Midbrain (tissue), 1 donor: ENCODE data around the gene INPP1.
A peak's percentile ranks its signal among the peaks of the same experiment; 100 is the strongest.
"Not testable (repeated sequence)": the region's sequence is repeated elsewhere in the genome, so short reads cannot be mapped to it uniquely, and the experiment has no call there.

Experiments
- DNase-seq: peaks from one replicate; lab custom pipeline; 2025; lab: John Stamatoyannopoulos, UW

The INPP1 gene, protein sequence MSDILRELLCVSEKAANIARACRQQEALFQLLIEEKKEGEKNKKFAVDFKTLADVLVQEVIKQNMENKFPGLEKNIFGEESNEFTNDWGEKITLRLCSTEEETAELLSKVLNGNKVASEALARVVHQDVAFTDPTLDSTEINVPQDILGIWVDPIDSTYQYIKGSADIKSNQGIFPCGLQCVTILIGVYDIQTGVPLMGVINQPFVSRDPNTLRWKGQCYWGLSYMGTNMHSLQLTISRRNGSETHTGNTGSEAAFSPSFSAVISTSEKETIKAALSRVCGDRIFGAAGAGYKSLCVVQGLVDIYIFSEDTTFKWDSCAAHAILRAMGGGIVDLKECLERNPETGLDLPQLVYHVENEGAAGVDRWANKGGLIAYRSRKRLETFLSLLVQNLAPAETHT

DNA sequence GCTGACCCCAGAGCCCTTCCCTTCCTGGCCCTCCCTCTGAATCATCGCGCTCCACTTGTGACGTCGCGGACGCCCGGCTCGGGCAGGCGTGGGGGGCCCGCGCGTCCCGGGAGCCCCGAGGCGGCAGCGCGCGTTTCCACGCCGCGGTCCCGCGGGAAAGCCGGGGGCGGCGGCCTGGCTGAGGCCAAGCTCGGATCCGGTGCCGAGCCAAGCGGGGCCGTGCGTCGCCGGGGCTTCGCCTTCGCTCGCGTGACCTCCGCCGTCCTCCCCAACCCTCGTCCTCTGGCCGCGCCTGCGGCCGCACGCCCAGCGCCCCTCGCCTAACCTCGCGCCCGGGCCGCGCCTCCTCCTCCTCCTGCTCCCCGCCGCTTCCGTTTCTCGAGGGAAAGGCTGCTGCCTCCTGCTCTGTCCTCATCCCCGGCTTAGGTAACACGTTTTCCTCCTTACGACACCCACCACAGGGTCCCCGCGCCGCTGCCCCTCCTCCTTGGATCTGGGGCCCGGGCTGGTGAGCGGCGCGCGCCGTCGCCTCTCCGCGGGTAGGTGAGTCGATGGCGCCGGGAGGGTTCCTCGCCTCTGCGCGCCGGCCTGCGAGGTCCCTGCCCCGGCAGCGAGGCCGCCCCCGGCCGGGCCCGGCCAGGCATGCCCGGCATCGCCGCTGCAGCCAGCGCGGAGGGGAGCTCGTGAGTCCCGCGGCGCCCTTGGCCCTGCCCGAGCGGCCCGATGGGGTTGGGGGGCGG, at the start of gene INPP1:
Gene INPP1, plus strand, starts transcription at position 54 of the 740 bp plus-strand sequence. CDS start 16,514 bp downstream, outside the sequence.
- DNase-seq, result peak; percentile 67

DNA sequence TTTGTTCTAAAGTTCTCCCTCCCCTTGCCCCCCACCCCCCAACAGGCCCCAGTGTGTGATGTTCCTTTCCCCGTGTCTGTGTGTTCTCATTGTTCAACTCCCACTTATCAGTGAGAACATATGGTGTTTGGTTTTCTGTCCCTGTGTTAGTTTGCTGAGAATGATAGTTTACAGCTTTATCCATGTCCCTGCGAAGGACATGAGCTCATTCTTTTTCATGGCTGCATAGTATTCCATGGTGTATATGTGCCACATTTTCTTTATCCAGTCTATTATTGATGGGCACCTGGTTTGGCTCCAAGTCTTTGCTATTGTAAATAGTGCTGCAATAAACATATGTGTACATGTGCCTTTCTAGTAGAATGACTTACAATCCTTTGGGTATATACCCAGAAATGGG, 45.5 kb upstream of the INPP1 start:
- not testable (repeated sequence) for DNase-seq

GRCh38 chr2:190301032-190301431, 42.4 kb upstream of the INPP1 start:
- DNase-seq, result no peak

- no peak for DNase-seq
Observed at GRCh38 chr2:190302052-190302451, 41.3 kb upstream of the INPP1 start.

GRCh38 chr2:190303647-190304046, 39.7 kb upstream of the INPP1 start:
- no peak for DNase-seq

DNA sequence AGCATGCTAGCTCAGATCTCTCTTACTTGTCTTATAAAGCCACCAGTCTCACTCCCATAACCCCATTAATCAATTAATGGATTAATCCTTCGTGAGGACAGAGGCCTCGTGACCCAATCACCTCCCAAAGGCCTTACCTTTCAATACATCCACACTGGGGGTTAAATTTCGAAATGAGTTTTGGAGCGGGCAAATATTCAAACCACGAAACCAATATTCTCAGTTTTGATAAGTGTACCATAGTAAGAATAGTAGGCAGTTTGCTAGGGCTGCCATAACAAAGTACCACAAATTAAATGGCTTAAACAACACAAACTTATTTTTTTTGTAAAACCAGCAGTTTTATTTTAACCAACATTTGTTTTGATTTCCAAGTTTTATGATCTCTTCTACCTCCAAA, 39.0 kb upstream of the INPP1 start:
- no peak for DNase-seq

GRCh38 chr2:190308031-190308430, 35.4 kb upstream of the INPP1 start:
- DNase-seq, result no peak

DNA sequence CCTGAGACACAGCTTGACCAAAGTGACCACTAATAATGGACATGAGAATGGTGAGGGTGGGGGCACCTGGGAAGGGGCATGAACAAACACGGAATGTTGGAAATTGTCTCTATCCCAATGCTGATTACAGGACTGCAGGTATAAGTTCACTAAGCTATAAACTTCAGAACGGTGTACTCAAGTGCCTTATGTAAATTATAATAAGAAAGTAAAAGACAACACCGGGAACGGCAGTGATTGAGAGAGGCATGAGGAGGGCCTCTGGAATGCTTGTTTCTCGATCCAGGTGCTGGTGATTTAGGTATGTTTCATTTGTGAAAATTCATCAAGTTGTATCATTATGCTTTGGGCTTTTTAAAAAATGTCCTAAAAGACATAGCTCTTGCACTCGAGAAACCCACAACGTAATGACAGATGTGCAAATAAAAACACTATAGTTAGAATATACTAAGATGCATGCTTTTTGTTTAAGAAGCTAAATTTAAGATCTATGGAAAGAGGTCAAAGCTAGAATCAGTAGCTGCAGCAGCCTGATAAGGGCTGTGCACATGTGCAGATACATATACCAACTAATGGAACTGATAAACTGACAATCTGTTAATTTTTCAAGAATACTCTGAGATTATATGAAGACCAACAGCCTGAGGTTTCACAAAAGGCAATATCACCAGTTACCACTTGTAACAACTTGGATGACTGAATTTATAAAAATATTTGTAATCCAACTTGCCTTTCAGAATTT, 31.3 kb upstream of the INPP1 start:
- no peak for DNase-seq

DNA sequence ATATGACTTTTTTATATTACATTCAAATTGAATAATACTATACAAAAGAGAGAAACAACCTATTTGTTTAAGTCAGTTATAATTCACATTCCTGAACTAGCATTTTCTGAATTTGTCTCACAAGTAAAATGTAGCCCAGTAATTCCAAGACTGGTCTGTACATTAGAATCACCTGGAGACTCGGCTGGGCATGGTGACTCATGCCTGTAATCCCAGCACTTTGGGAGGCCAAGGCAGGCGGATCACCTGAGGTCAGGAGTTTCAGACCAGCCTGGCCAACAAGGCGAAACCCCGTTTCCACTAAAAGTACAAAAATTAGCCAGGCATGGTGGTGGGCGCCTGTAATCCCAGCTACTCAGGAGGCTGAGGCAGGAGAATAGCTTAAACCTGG, 30.8 kb upstream of the INPP1 start:
- DNase-seq, result not testable (repeated sequence)

GRCh38 chr2:190313880-190314279, 29.5 kb upstream of the INPP1 start:
- no peak for DNase-seq

DNA sequence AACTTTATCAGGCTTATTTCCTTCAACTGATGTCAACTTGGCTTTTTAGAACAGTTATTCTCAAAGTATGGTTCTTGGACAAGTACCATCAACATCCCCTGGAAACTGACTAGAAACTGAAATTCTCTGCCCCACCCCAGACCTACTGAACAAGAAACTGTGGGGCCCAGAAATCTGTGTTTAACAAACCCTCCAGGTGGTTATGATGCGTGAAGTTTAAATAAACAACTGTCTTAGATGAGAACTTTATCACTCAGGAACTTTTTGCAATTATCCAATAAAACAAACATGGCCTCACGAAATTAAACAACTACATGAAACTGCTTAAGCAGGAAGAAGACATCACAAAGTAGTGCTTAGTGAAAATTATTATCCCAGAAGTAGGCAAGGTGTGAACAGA, 28.1 kb upstream of the INPP1 start:
- DNase-seq, result no peak

- peak; percentile 22 for DNase-seq
Observed at GRCh38 chr2:190318514-190318913, 24.9 kb upstream of the INPP1 start.

DNA sequence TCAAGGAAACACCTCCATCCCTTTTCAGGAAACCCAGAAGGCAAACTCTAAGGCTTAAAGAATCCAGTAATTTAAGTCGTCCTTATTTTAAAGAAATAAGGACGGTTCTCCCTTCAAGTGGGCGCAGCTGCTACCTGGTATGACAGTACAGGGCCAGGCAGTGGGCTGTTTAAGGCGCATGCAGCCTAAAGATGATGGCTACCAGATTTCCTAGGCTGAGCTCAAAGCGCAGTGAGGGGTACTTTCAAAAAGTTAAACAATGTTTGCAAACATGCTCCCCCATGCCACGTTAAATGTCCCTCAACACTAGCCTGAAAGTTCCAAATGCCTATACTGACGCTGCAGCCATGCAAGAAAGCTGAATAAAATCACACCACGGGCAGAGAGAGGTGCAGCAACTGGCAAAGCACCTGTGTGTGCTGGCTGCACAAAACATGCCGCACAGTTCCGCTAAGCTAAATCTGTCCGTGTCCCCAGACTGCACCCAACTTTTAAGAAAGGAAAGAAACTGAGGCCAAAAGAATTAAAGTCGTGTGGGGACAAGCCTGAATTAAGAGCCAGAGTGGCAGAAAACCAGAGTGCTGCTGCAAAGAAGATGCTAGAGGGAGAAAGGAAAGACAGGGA, 24.3 kb upstream of the INPP1 start:
- DNase-seq, result peak; percentile 53

- DNase-seq, result peak; percentile 98
Observed at GRCh38 chr2:190319555-190320498, 23.6 kb upstream of the INPP1 start, which contains the start of gene HIBCH. TSS of gene HIBCH (minus strand) at chr2:190319826. CDS start at chr2:190319750, 76 bp downstream.

- DNase-seq, result no peak
Observed at GRCh38 chr2:190320696-190321095, 22.7 kb upstream of the INPP1 start.

DNA sequence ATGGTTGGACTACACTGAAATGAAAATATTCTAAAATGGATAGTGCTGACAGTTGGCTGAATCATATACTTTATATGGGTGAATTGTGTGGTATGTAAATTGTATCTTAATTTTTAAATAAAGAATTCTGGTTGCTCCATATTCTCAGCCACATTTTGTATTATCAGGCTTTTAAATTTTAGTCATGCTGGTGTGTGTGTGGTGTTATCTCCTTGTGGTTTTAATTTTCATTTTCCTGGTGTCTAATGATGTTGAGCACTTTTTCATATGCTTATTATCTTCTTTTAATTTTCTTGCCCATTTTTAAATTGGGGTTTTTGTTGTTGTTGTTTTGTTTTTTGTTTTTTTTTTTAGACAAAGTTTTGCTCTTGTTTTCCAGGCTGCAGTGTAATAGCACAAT, 20.0 kb upstream of the INPP1 start:
- DNase-seq, result no peak

GRCh38 chr2:190325588-190325987, 17.8 kb upstream of the INPP1 start:
- no peak for DNase-seq

DNA sequence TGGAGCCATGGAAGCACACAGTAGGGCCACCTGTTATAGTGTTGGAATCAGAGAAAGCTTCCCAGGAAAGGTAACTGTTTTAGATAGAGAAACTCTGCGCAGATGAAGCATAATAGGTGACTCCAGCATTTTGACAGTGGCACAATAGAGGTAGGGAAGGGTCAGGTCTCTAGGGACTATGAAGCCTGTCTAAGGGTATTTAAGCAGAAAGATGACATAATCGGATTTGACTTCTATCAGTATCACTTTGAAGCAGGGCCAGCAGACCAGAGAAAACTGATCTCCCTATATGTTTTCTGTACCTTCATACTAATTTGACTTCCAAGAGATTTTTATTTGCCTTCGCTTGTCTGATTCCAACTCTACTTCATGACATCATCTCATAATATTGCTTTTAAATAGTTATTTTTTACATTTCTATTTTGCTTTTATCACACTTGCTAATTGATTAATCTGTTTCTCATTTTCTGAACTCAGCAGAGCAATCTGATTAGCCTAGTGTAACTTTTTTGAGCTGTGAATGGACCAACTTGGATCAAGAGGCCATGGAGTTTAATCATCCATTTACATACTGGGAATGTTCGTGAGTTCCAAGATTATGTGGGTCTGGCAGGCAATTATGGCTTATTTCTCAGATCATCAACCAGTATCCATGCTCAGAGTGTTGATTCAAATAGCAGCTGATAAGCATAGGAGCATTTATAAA, 15.4 kb upstream of the INPP1 start:
- no peak for DNase-seq

- no peak for DNase-seq
Observed at GRCh38 chr2:190328573-190329147, 14.7 kb upstream of the INPP1 start.

GRCh38 chr2:190333395-190333794, 10.0 kb upstream of the INPP1 start:
- no peak for DNase-seq
